K562 (cell line): ENCODE results near the gene ATOH8. TPM values are rescaled to one million over a fixed set of nuclear protein-coding genes. Genes with fewer than 3 reads are reported as not detected.
A peak's percentile ranks its signal among the peaks of the same experiment; 100 is the strongest.

Source experiments
- ATAC-seq: fragments of 200-7000 bp; cut with Tn5 transposase; 3 replicates; pipeline ENCODE4 v1.9.1; 2020; ENCODE audit warnings: moderate library complexity
- BruUV-seq: library from RNA; stranded (reverse); fragments of 400-500 nt; replicated peaks from 2 replicates; lab custom pipeline; 2021; lab: Mats Ljungman, UMichigan
- CTCF ChIA-PET: fragments of 300-600 bp; formaldehyde crosslinking; extraction: SDS; loops from one replicate; lab custom pipeline; 2021; ENCODE audit warnings: low intra/inter-chr PET ratio; lab: Yijun Ruan, JAX
- POLR2A ChIA-PET: fragments of 300-600, 350-650 bp; sonication (Branson Sonifier 250); formaldehyde crosslinking; extraction: SDS; loops from one replicate; lab custom pipeline; 2021; ENCODE audit warnings: antibody characterized with exemption, inconsistent platforms; lab: Yijun Ruan, JAX
- DNase-seq, 4 experiments: peaks; one replicate each; pipeline versions ENCODE4 v3.0.0 to v3.0.0-alpha.2; 2011 to 2018; ENCODE audit warnings: low spot score in 3 of 4, mixed read lengths in 3 of 4; ENCODE audit errors: extremely low read depth in 1 of 4
- FAIRE-seq: peaks from 2 replicates; lab custom pipeline; 2011; peaks lifted over from hg19 to GRCh38; lab: Jason Lieb, UNC
- H2AFZ ChIP-seq: 2 replicates; pipeline ENCODE4 v1.6.0; 2011; ENCODE audit warnings: low read depth, low read length, control low read depth, inconsistent platforms
- H3K27ac ChIP-seq: fragments of 200-600 bp; 3 replicates; pipeline ENCODE4 v1.8.0; 2011; ENCODE audit warnings: low read depth, mild to moderate bottlenecking, control low read depth, inconsistent platforms, low read length, moderate library complexity, mixed read lengths; ENCODE audit errors: extremely low read depth
- H3K27me3 ChIP-seq, 2 experiments: fragments of 300-600 bp in 1 of 2; 2 replicates in 1 of 2; 3 replicates in 1 of 2; pipeline versions ENCODE4 v1.6.0 to v1.8.0; 2011; ENCODE audit warnings: inconsistent platforms in 2 of 2, low read length in 2 of 2, mild to moderate bottlenecking in 1 of 2, mixed read lengths in 1 of 2, moderate library complexity in 1 of 2; ENCODE audit not compliant: control insufficient read depth in 2 of 2, insufficient read depth in 2 of 2
- H3K36me3 ChIP-seq: fragments of 300-600 bp; 3 replicates; pipeline ENCODE4 v1.8.0; 2011; ENCODE audit warnings: mild to moderate bottlenecking, low read length, inconsistent platforms; ENCODE audit not compliant: control insufficient read depth, insufficient read depth
- H3K4me1 ChIP-seq, 2 experiments: fragments of 200-600 bp in 1 of 2; replicated peaks in 1 of 2; 2 replicates in 1 of 2; 3 replicates in 1 of 2; pipeline versions ENCODE4 v1.5.1 to v1.8.0; 2011; ENCODE audit warnings: inconsistent platforms in 2 of 2, low read length in 2 of 2, mild to moderate bottlenecking in 1 of 2, mixed read lengths in 1 of 2, moderate library complexity in 1 of 2; ENCODE audit not compliant: control insufficient read depth in 2 of 2, insufficient read depth in 2 of 2
- H3K4me2 ChIP-seq: 2 replicates; pipeline ENCODE4 v1.6.1; 2011; ENCODE audit warnings: low read length, control low read depth, inconsistent platforms, mixed read lengths; ENCODE audit not compliant: insufficient read depth
- H3K4me3 ChIP-seq: fragments of 200-600 bp; sonication (generic), shearing (Covaris generic); 2 replicates; pipeline ENCODE4 v1.5.1; 2016; ENCODE audit warnings: control low read depth, inconsistent platforms
- H3K79me2 ChIP-seq: fragments of 200-600 bp; 3 replicates; pipeline ENCODE4 v1.8.0; 2011; ENCODE audit warnings: low read length, inconsistent platforms; ENCODE audit not compliant: control insufficient read depth, insufficient read depth
- H3K9ac ChIP-seq, 2 experiments: 2 replicates each; pipeline versions ENCODE4 v1.6.0 to v1.6.1; 2011; ENCODE audit warnings: low read depth in 2 of 2, low read length in 2 of 2, control low read depth in 1 of 2, inconsistent platforms in 1 of 2, mild to moderate bottlenecking in 1 of 2, mixed read lengths in 1 of 2; ENCODE audit not compliant: insufficient read depth in 1 of 2
- H3K9me1 ChIP-seq: one replicate; pipeline ENCODE4 v1.6.0; 2011; ENCODE audit warnings: inconsistent platforms, mild to moderate bottlenecking, low read length, moderate library complexity; ENCODE audit not compliant: control insufficient read depth, insufficient read depth
- H3K9me3 ChIP-seq: replicated peaks from 2 replicates; pipeline ENCODE4 v1.5.1; 2011; ENCODE audit warnings: low read depth, low read length, inconsistent platforms; ENCODE audit not compliant: control insufficient read depth, insufficient read depth
- H4K20me1 ChIP-seq: replicated peaks from 2 replicates; pipeline ENCODE4 v1.6.1; 2011; ENCODE audit warnings: low read length, inconsistent platforms, mixed read lengths; ENCODE audit not compliant: control insufficient read depth, insufficient read depth
- CREM ChIP-seq: IDR thresholded peaks from 2 replicates; pipeline ENCODE4 v1.6.1; 2014; ENCODE audit warnings: antibody characterized with exemption, low read depth
- ELF2 ChIP-seq: fragments of 250-450 bp; sonication (Bioruptor Pico); IDR thresholded peaks from 2 replicates; pipeline ENCODE4 v1.5.0; 2021; ENCODE audit warnings: mild to moderate bottlenecking
- ETV5 ChIP-seq: sonication (generic); formaldehyde crosslinking; IDR thresholded peaks from 2 replicates; pipeline ENCODE4 v1.4.0; 2020; ENCODE audit warnings: low read depth, mild to moderate bottlenecking, missing genetic modification reagents
- FOXP1 ChIP-seq: sonication (generic); formaldehyde crosslinking; IDR thresholded peaks from 2 replicates; pipeline ENCODE4 v1.8.0; 2022; ENCODE audit warnings: mild to moderate bottlenecking, missing genetic modification reagents
- MECOM ChIP-seq: fragments of 250-450 bp; sonication (Bioruptor Pico); IDR thresholded peaks from 2 replicates; pipeline ENCODE4 v1.8.0; 2022; ENCODE audit warnings: inconsistent platforms
- NFATC3 ChIP-seq: fragments of 450-650 bp; IDR thresholded peaks from 2 replicates; pipeline ENCODE4 v1.6.1; 2017; ENCODE audit warnings: mild to moderate bottlenecking
- NR2C1 ChIP-seq, 2 experiments: fragments of 450-650 bp; IDR thresholded peaks; 2 replicates each; pipeline ENCODE4 v1.6.1; 2017; ENCODE audit warnings: mild to moderate bottlenecking in 2 of 2, antibody characterized with exemption in 1 of 2, inconsistent platforms in 1 of 2, missing compliant biosample characterization in 1 of 2, missing genetic modification characterization in 1 of 2
- PML ChIP-seq: IDR thresholded peaks from 2 replicates; pipeline ENCODE4 v1.6.1; 2012; ENCODE audit warnings: low read length, inconsistent platforms
- RFX5 ChIP-seq: IDR thresholded peaks from 2 replicates; pipeline ENCODE4 v1.6.1; 2011; ENCODE audit warnings: low read depth, mild to moderate bottlenecking, improper control_type of control experiment, low read length
- SFPQ ChIP-seq: fragments of 200-400 bp; formaldehyde crosslinking; IDR thresholded peaks from 2 replicates; pipeline ENCODE4 v1.6.1; 2017; ENCODE audit warnings: mild to moderate bottlenecking, low read depth, low read length, moderate library complexity
- SRSF9 ChIP-seq: fragments of 200-400 bp; formaldehyde crosslinking; IDR thresholded peaks from 2 replicates; pipeline ENCODE4 v1.6.1; 2017; ENCODE audit warnings: low read depth, low read length, borderline replicate concordance
- TEAD4 ChIP-seq, 2 experiments: sonication (generic) in 1 of 2; formaldehyde crosslinking in 1 of 2; IDR thresholded peaks; 2 replicates each; pipeline versions ENCODE4 v1.6.1 to v1.8.0; 2012 to 2022; ENCODE audit warnings: borderline replicate concordance in 1 of 2, inconsistent platforms in 1 of 2, low read length in 1 of 2, mild to moderate bottlenecking in 1 of 2, missing genetic modification reagents in 1 of 2
- TRIM25 ChIP-seq: fragments of 450-650 bp; IDR thresholded peaks from 2 replicates; pipeline ENCODE4 v1.7.0; 2016; ENCODE audit warnings: borderline replicate concordance
- ZNF239 ChIP-seq: fragments of 250-450 bp; sonication (Bioruptor Pico); IDR thresholded peaks from 2 replicates; pipeline ENCODE4 v1.4.0; 2020; ENCODE audit warnings: mild to moderate bottlenecking
- ZNF395 ChIP-seq: fragments of 200-800 bp; sonication (Bioruptor generic); IDR thresholded peaks from 2 replicates; pipeline ENCODE4 v1.6.1; 2017; ENCODE audit warnings: missing genetic modification characterization, missing compliant biosample characterization
- ZNF717 ChIP-seq: fragments of 250-450 bp; sonication (Bioruptor Pico); IDR thresholded peaks from 2 replicates; pipeline ENCODE4 v1.5.0; 2021
- WGBS: fragments of 100-300 bp; shearing (Covaris generic); methylation state at CpG from one replicate; pipeline ENCODE4 v1.1.6; 2016; ENCODE audit warnings: low coverage, mixed read lengths; ENCODE audit not compliant: insufficient coverage; ENCODE audit errors: missing lambda C conversion rate; 5-methylcytosine and 5-hydroxymethylcytosine counted together
- in situ Hi-C: fragments of 300-500 bp; cut with MboI; formaldehyde crosslinking; loops from 4 replicates; pipeline ENCODE4 v1.15.0; 2018; ENCODE audit warnings: inconsistent platforms, mixed read lengths
- intact Hi-C: fragments of 100-400 bp; cut with micrococcal nuclease; formaldehyde crosslinking; loops from 2 replicates; pipeline ENCODE4 v1.14.2; 2022
- polyA plus RNA-seq, 8 experiments: library from polyadenylated mRNA; depleted of rRNA in 4 of 8; stranded (reverse) in 5 of 8; unstranded in 3 of 8; fragments of >200 nt; fragmentation: Nextera tagmentation in 2 of 8; fragmentation: Illumina TruSeq in 1 of 8; extraction: Ambion mirVana in 2 of 8; extraction: Trizol in 1 of 8; gene quantifications; 2 replicates each; pipeline versions ENCODE4 v1.2.1 to v1.2.3, GENCODE V29; 2011 to 2014; ENCODE audit warnings: inconsistent platforms in 1 of 8, missing spikeins in 1 of 8
- total RNA-seq, 7 experiments: library from RNA; depleted of rRNA in 6 of 7; stranded (reverse); fragments of >200 nt in 6 of 7; fragmentation: Illumina TruSeq in 2 of 7; extraction: Trizol in 2 of 7; gene quantifications; 2 replicates each; pipeline versions ENCODE4 v1.2.1 to v1.2.3, GENCODE V29; 2011 to 2021; ENCODE audit warnings: low replicate concordance in 1 of 7
- TF ChIP-seq, protein P1 (sequence below): fragments of 250-450 bp; sonication (Bioruptor Pico); IDR thresholded peaks from 2 replicates; pipeline ENCODE4 v1.4.0; 2020; ENCODE audit warnings: borderline replicate concordance

ATOH8 gene
- total and polyA plus RNA-seq, 9 of the 15 experiments (the other 6 are each of a cell fraction or from before 2014, with no cell fraction given) = not detected

DNA sequence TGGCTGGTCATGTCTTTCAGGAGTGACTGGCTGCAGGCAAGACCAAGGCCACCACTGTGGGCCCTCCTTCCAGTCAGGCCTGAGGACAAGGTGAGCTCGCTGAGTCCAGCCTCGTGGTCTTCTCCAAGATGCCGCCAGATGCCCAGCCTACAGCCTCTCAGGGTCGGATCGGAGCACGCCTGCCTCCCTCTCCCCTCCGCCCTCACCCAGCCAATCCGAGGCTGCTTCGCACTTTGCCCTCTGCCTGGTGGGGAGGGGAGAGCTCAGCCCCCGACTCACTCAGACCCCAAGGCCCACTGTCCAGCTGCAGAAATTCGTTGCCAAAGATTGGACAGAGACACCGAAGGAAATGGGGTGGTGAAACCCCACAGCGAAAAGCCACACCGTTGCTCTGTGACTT is 33.1 kb downstream of the ATOH8 start:
- FAIRE-seq = no peak
- no peaks in the 10 kb centered on the region for H3K9me3 ChIP-seq
- intact Hi-C loops = no loop called here
- no peaks in the 10 kb centered on the region for H3K79me2 ChIP-seq
- H3K4me1 ChIP-seq = peaks cover 0 to 2% of the 10 kb centered on the region in 2 experiments; a peak in 1 of 5 replicates
- no peak for ATAC-seq
- POLR2A ChIA-PET = interaction anchor here (0.7 kb wide), 1 partner anchor 313 kb away, joined by 3 read pairs; no protein-coding TSS in a partner anchor
- H3K4me2 ChIP-seq = no peak overlapping the region
- CTCF ChIA-PET = no interaction called here
- H3K4me3 ChIP-seq = no peak overlapping the region
- no peaks in the 10 kb centered on the region for H3K36me3 ChIP-seq
- peaks cover 56 to 83% of the 10 kb centered on the region in 2 experiments for H3K27me3 ChIP-seq
- H3K27ac ChIP-seq = no peak overlapping the region
- peaks cover 4% of the 10 kb centered on the region; the same call in 1 of the 2 replicates for H4K20me1 ChIP-seq
- WGBS = 8% methylated on average over 14 of the region's 14 CpGs
- BruUV-seq = no TSS peak
- H3K9ac ChIP-seq = 0 out of 4 replicates have a peak overlapping the region, but pooled peaks of 1 of the 2 experiments have one; percentile 31
- no peaks in the 10 kb centered on the region for H3K9me1 ChIP-seq
- in situ Hi-C loops = no loop called here
- no peak overlapping the region for H2AFZ ChIP-seq
- DNase-seq = no peak
- no peak for TF ChIP-seq SRSF9
- TF ChIP-seq ETV5 (CRISPR knock-in tag) = no peak
- no peak for TF ChIP-seq MECOM
- no peak for TF ChIP-seq TRIM25
- TF ChIP-seq ZNF717 (CRISPR knock-in tag) = no peak
- no peak for TF ChIP-seq ZNF395 (CRISPR knock-in tag)
- TF ChIP-seq CREM = no peak
- TF ChIP-seq SFPQ = no peak
- no peak for TF ChIP-seq ELF2 (CRISPR knock-in tag)
- TF ChIP-seq, protein P1, sequence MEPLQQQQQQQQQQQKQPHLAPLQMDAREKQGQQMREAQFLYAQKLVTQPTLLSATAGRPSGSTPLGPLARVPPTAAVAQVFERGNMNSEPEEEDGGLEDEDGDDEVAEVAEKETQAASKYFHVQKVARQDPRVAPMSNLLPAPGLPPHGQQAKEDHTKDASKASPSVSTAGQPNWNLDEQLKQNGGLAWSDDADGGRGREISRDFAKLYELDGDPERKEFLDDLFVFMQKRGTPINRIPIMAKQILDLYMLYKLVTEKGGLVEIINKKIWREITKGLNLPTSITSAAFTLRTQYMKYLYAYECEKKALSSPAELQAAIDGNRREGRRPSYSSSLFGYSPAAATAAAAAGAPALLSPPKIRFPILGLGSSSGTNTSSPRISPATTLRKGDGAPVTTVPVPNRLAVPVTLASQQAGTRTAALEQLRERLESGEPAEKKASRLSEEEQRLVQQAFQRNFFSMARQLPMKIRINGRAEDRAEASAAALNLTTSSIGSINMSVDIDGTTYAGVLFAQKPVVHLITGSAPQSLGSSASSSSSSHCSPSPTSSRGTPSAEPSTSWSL = no peak
- TF ChIP-seq FOXP1 (CRISPR knock-in tag) = no peak
- no peak for TF ChIP-seq RFX5
- TF ChIP-seq ZNF239 = no peak
- TF ChIP-seq PML = no peak
- TF ChIP-seq NR2C1 (IDR thresholded peaks at IDR 0.05) = no peak
- TF ChIP-seq NR2C1 (tag; IDR thresholded peaks at IDR 0.05) = no peak
- no peak for TF ChIP-seq TEAD4 (IDR thresholded peaks at IDR 0.05; ENCODE audit: low read length)
- TF ChIP-seq TEAD4 (CRISPR knock-in tag; IDR thresholded peaks at IDR 0.05; ENCODE audit: borderline replicate concordance) = no peak
- TF ChIP-seq NFATC3 = no peak
